OCI-M2 (cell line): ENCODE results near the gene NUTM1.
"Not testable (repeated sequence)": the region's sequence is repeated elsewhere in the genome, so short reads cannot be mapped to it uniquely, and the experiment has no call there.

Source experiments
- DNase-seq: peaks from one replicate; lab custom pipeline; 2025; ENCODE audit not compliant: unreplicated experiment; lab: John Stamatoyannopoulos, UW

The NUTM1 gene

GRCh38 chr15:34336231-34336990 lies 6.7 kb upstream of the NUTM1 start:
- no peak for DNase-seq

GRCh38 chr15:34336991-34337556 lies 6.0 kb upstream of the NUTM1 start:
- no peak for DNase-seq

GRCh38 chr15:34337557-34338306 lies 5.4 kb upstream of the NUTM1 start, which contains the start of gene SLC12A6:
TSS of gene SLC12A6 (minus strand) at chr15:34337781. CDS start at chr15:34336680, 1,101 bp downstream.
- DNase-seq, result no peak

GRCh38 chr15:34338347-34338746 lies 4.8 kb upstream of the NUTM1 start:
- no peak for DNase-seq

GRCh38 chr15:34339946-34340345 lies 3.2 kb upstream of the NUTM1 start:
- DNase-seq, result no peak

- DNase-seq, result no peak
These were observed 1.5 kb upstream of the NUTM1 start for GRCh38 chr15:34341381-34342212.

GRCh38 chr15:34342213-34342736 lies 840 bp upstream of the NUTM1 start:
- DNase-seq, result not testable (repeated sequence)

- DNase-seq, result no peak
These were observed 5.0 kb downstream of the NUTM1 start for GRCh38 chr15:34347951-34348638.

GRCh38 chr15:34348735-34349300 lies 5.7 kb downstream of the NUTM1 start:
- no peak for DNase-seq

GRCh38 chr15:34349769-34350168 lies 6.7 kb downstream of the NUTM1 start:
- no peak for DNase-seq

- not testable (repeated sequence) for DNase-seq
These were observed 9.9 kb downstream of the NUTM1 start for GRCh38 chr15:34352996-34353395.

- DNase-seq, result no peak
These were observed 10.5 kb downstream of the NUTM1 start for GRCh38 chr15:34353627-34354026.

- no peak for DNase-seq
These were observed 11.2 kb downstream of the NUTM1 start for GRCh38 chr15:34354286-34354685.

GRCh38 chr15:34355241-34355640 lies 12.1 kb downstream of the NUTM1 start:
- no peak for DNase-seq

GRCh38 chr15:34357653-34358052 lies 14.5 kb downstream of the NUTM1 start:
- DNase-seq, result no peak

- DNase-seq, result no peak
These were observed 15.3 kb downstream of the NUTM1 start for GRCh38 chr15:34358367-34358766.

GRCh38 chr15:34358948-34359347 lies 15.8 kb downstream of the NUTM1 start:
- no peak for DNase-seq

- DNase-seq, result no peak
These were observed 16.3 kb downstream of the NUTM1 start for GRCh38 chr15:34359416-34359815.

- no peak for DNase-seq
These were observed 17.2 kb downstream of the NUTM1 start for GRCh38 chr15:34360298-34360697.

- DNase-seq, result no peak
These were observed 18.2 kb downstream of the NUTM1 start for GRCh38 chr15:34361278-34361677.
